Fibroblast of the aortic adventitia (primary cell): ENCODE results near the gene ITPK1. TPM values are rescaled to one million over a fixed set of nuclear protein-coding genes. Genes with fewer than 3 reads are reported as not detected.
A peak's percentile ranks its signal among the peaks of the same experiment; 100 is the strongest.

Experiments
- DNase-seq: peaks from one replicate; pipeline ENCODE4 v3.0.0-alpha.2; 2010; ENCODE audit warnings: low read depth
- H3K4me3 ChIP-seq: 2 replicates; pipeline ENCODE4 v1.5.1; 2011; ENCODE audit warnings: low read depth, mild to moderate bottlenecking, control low read depth, low read length, moderate library complexity
- total RNA-seq: library from RNA; depleted of rRNA; stranded (reverse); fragments of >200 nt; gene quantifications from 2 replicates; pipeline ENCODE4 v1.2.3, GENCODE V29; 2012; ENCODE audit warnings: low replicate concordance
- TF ChIP-seq, protein P1 (sequence below): IDR thresholded peaks from 2 replicates; pipeline ENCODE4 v1.5.1; 2011; ENCODE audit warnings: mild to moderate bottlenecking, low read length, control low read depth, inconsistent platforms; ENCODE audit not compliant: insufficient read depth

Gene ITPK1
- total RNA-seq, 1 donor = 20.1 TPM

DNA sequence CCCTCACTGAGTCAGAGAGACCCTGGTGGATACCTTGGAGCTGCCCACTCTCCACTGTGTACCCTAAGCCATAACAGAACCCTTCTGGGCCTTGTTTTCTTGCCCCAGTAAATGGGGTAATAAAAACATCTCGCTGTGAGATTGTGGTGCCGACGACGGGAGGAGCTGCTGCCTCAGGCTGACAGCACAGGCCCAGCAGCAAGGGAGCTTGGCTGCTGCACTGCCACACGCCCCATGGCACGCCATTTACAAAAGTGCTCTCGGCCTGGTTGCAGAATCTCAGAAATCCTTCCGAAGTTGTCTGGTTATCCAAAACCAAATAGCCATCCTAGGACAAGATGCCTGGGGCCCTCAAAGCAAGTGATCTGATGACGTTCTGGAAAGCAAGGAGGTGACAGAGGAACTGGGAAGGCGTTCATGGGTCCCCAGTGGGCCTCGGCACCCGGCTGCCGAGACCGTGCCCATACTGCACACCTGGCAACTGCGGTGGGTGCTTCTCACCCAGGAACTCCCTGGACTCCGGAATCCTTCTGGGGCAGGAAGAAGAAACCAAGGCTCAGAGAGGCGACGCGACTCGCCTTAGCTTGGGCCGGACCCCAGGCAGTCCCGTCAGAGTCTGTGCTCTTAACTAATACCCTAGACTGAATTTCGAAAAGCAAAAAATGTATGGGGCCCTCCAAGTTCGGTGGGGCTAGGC, 166.1 kb downstream of the ITPK1 start:
- H3K4me3 ChIP-seq = no peak overlapping the region
- TF ChIP-seq, protein P1, sequence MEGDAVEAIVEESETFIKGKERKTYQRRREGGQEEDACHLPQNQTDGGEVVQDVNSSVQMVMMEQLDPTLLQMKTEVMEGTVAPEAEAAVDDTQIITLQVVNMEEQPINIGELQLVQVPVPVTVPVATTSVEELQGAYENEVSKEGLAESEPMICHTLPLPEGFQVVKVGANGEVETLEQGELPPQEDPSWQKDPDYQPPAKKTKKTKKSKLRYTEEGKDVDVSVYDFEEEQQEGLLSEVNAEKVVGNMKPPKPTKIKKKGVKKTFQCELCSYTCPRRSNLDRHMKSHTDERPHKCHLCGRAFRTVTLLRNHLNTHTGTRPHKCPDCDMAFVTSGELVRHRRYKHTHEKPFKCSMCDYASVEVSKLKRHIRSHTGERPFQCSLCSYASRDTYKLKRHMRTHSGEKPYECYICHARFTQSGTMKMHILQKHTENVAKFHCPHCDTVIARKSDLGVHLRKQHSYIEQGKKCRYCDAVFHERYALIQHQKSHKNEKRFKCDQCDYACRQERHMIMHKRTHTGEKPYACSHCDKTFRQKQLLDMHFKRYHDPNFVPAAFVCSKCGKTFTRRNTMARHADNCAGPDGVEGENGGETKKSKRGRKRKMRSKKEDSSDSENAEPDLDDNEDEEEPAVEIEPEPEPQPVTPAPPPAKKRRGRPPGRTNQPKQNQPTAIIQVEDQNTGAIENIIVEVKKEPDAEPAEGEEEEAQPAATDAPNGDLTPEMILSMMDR = no peak
- no peak for DNase-seq

DNA sequence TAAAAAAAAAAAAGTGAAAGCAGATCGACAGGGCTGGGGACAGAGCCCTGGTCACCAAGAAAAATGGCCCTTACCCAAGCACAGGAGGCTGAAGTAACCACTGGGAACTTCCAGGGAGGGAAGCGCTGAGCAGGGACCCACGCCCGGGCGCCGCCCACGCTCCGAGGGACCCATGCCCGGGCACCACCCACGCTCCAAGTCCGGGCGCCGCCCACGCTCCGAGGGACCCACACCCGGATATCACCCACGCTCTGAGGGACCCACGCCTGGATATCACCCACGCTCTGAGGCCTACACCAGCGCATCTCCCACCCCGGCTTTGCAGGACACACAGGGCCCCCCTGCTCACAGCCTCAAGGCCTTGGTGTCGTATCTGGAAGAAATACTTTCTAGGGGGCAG, 167.1 kb downstream of the ITPK1 start:
- H3K4me3 ChIP-seq = no peak overlapping the region
- TF ChIP-seq, protein P1 = no peak
- no peak for DNase-seq

DNA sequence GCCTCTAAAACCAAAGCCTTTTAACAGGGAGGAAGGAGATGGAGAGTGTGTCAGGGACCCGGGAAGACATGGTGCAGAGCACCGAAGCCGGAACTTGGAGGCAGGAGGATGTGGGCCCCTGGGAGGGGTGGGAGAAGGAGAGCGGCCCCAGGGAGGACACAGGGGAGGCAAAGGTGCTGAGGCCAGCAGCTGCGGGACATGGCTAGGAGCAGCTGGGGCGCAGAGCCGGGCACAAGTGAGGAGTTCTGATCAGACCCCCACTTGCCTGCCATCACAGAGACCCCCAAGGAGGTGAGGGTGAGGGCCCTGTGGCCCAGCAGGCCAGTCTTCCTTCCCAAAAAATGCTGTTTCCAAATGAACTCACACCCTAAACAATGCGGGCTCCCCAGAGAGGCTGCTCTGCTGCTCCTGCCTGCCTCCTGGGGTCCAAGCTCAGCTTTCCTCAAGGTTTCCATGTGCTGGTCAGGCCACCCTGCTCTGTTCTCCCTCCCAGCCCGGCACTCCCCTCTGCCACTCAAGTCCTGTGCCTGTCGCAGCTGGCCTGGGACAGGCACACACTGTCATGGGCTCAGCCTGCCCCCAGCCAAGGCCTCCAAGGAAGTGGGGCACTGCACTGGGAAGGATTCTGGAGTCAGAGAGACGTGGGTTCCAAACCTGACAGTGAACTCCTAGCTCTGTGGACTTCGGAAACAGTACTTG, 168.7 kb downstream of the ITPK1 start:
- TF ChIP-seq, protein P1 = no peak
- no peak for DNase-seq
- no peak overlapping the region for H3K4me3 ChIP-seq

DNA sequence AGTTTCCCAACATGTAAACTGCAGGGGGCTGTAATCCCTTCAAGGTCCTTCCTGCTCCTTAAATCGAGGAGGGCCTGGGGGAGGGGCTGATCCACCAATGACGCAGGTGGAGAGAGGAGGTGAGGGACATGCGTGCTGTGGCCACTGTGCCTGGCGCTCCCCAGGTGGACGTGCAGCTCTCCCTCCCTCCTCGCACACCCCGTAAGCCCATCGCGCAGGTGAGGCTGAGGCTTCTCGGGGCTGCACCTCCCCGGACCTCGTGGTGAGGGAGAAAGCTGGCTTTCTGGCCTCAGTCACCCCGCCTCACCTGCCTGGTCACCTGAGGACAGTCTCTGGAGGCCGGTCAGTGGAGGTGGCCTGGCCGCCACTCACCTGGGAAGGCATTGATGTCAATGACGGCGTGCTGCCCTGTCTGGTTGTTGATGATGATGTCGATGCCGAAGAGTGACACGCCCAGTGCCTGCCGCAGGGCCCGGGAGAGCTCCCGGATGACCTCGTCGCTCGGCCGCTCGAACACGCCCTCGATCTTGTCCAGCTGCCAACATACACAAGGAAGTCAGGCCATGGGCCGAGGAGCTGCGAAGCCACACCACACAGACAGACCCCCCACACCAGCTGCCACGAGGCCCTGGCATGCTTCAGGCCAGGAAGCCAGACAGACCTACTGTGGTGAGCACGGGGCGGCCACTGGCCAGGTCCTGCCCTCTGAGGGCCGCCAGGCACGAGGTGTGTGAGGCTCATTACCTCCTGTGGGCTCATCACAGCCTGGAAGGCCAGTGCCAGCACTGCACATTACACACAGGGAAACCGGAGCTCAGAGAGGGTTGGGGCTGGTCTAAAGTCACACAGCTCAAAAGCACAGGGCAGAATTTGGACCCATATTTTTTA, 169.5 kb downstream of the ITPK1 start:
- peak; percentile 68 for DNase-seq
- H3K4me3 ChIP-seq = no peak overlapping the region
- TF ChIP-seq, protein P1 = no peak

DNA sequence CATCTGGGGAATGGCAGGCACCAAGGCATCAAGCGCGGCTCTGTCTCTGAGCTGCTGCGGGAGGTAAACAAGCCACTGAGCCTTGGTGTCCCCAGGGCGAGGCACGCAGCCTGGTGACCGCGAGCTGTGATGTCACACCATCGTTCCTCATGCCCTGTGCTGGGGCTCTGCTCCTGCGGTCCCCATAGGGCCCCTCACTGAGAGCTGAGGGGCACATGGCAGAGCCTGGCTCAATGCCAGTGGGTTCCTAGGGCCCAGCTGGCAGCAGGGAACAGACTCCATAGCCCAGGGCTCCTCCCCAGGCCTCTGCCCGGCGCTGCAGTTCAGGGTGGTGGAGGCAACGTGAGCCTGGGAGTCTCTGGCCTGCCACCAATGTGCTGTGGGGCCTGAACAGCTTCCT, 170.2 kb downstream of the ITPK1 start:
- no peak overlapping the region for H3K4me3 ChIP-seq
- no peak for DNase-seq
- TF ChIP-seq, protein P1 = no peak

DNA sequence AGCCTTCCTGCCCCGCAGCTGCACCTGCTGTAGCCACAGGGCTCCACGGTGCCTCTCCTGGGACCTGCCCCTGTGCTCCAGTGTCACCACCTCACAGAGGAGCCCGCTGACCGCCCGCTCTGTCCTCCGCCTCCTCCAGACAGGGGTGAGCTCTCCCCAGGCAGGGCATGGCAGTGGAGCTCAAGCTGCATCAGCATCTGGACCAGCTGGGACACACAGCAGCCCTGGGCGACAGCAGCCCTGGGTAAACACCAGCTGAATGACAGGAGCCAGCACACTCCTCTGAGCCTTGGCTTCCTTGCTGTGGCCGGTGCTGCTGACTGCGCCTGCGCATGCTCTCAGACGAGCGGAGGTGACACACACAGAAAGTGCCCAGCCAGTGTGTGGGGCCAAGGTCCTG, 170.7 kb downstream of the ITPK1 start:
- no peak overlapping the region for H3K4me3 ChIP-seq
- DNase-seq = no peak
- TF ChIP-seq, protein P1 = no peak
